NAMALWA (cell line): ENCODE results near the gene PLPP2.
A peak's percentile ranks its signal among the peaks of the same experiment; 100 is the strongest.
"Not testable (repeated sequence)": the region's sequence is repeated elsewhere in the genome, so short reads cannot be mapped to it uniquely, and the experiment has no call there.

Source experiments
- DNase-seq: peaks from one replicate; pipeline ENCODE4 v3.0.0-alpha.2; 2015; ENCODE audit warnings: low spot score

PLPP2 gene

DNA sequence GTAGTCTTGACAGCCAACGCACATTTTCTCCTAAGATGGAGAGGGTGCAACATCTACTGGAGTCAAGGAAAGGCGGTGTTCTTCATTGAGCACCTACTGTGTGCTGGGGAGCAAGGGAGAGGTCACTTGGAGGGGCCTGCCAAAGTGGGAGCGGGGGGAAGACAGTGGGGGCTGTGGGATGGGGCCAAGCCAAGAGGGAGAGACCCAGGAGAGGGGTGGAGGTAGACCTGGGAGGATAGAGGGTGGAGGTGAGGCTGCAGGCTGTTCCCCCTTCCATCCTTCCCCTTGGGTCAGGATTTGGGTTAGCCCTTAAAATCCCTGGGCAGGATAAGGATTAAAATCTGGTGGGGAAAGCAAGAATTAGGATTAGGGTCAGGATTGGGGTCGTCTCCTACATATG is 1.7 kb upstream of the PLPP2 start:
- DNase-seq, result no peak

DNA sequence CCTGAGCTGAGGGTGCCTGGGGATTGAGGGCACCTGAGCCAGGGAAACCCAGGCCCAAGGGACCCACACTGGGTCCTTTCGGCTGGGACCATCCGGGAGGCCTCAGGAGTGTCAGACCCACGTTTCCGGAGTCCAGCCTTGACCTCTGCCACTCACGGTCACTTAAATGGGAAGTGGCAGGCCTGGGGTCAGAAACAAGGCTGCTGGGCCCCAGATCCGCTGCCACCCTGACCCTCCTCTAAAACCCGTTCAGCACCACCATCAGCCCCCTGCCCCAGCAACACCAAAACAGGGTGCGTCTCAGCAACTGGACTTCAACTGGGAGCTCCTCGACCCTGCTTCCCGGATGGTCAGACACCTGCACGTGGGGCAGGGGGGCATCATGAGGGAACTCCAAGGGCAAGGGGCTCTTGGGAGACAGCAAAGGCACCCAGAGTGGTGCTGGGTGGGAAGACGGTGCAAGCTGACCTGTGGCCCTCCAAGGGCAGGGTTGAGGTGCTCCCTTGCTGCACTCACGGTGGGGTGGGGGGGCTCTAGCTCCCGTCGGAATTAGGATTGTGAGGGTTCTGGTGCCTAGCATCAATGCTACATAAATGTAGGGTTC is 1.2 kb upstream of the PLPP2 start:
- DNase-seq, result no peak

DNA sequence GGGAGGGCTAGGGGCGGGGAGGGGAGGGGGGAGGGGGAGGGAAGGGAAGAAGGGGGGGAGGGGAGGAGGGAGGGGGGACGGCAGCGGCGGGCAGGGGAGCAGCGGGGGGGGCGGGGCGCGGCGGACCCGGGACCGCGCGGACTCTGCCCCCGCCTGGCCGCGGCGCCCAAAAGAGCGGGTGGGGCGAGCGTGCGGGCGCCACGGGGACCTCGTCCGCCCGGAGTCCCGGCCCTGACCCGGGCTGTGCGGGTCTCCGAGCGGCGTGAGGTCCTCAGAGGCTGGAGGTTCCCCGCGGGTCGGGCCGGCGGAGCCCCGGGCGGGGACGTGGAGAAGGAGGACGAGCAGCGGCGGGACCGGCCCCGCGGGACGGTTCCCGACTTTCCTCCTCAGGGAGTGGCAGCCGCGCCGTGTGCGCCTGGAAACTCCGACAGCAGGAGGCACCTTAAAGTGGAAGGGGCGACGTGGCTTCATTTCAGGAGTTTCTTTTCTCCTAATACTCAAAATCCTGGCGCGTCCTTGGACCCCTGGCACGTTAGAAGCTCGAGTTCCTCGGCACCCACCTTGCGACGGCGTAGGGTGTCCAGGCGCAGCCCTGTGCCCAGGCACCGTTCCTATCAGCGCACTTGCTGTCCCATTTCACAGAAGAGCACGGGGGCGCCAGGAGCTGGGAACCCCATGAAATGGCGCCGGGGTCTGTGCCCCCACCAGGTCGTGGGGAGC is 518 bp upstream of the PLPP2 start:
- no peak for DNase-seq

- DNase-seq, result no peak
Observed at GRCh38 chr19:290372-291005, 714 bp downstream of the PLPP2 start.

DNA sequence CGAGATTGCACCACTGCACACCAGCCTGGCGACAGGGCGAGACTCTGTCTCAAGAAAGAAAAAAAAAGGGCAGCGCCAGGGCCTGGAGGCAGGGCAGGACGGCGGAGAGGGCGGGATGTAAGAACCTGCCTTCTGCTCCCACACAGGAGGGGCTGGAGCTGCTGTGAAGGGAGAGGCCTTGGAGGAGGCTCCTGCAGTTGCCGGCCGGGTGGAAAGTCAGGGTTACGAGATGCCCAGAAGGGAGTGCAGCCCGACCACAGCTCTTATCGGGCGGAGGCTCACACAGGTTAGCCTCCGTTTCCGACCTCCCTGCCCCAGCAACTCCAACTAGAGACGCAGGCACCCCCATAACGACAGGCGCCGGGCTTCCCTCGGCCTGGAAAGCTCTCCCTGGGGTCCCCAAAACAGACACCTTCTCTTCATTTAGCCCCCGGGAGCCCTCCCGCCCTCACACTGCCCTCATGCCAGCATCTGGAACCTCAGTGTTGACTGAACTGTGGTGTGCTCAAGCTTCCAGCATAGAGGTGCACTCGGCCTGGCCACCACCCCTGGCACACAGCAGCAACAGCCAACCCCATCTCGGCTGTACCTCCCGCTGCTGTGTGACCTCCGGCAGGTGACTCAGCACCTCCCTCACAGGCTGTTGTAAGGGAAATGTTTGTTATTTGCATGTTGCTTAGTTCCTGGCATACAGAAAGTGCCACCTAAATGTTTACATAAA is 1.4 kb downstream of the PLPP2 start:
- DNase-seq, result peak; percentile 32

DNA sequence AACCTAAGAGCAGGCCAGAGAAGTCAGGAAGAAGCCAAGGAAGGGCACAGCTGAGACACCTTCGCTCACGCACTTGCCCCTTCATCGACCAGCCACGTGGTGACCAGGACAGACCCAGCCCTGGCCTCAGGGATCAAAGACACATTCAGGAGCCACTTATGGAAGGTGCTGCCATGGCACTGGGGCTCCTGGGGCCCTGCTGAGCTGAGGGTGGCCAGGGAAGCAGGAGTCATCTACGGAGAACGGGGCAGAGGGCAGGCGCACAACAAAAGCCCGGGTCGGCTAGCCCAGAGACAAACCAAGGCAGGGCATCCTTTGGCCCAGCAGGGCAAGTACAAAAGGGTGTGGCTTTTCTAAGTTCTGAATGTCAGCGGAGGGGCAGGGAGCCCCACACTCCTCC is 2.3 kb downstream of the PLPP2 start:
- no peak for DNase-seq

DNA sequence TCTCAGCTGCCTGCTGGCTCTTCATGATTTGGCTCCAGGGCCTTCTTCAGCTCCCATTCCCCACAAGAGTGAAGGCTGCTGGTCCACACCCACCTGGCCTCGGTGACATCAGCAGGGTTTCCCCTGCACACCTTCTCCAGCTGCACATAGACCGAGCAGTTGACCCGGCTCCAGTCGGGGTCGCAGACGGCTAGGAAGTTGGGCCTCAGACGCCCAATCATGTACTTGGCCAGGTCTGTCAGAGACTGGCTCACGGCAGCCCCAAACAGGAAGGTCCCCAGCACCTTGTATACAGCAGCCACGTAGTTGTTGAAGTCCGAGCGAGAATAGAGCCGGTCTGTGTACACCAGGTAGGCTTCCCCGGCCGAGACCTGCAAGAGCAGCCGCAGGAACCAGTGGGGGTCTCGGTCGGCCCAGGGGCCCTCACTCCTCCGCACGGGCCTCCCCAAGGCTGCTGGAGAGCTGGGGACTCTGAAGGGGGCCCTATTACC is 3.8 kb downstream of the PLPP2 start:
- DNase-seq, result no peak

- DNase-seq, result no peak
Observed at GRCh38 chr19:283395-283794, 7.8 kb downstream of the PLPP2 start.

- no peak for DNase-seq
Observed at GRCh38 chr19:282501-282900, 8.7 kb downstream of the PLPP2 start.

GRCh38 chr19:281992-282391 is 9.2 kb downstream of the PLPP2 start:
- DNase-seq, result no peak

DNA sequence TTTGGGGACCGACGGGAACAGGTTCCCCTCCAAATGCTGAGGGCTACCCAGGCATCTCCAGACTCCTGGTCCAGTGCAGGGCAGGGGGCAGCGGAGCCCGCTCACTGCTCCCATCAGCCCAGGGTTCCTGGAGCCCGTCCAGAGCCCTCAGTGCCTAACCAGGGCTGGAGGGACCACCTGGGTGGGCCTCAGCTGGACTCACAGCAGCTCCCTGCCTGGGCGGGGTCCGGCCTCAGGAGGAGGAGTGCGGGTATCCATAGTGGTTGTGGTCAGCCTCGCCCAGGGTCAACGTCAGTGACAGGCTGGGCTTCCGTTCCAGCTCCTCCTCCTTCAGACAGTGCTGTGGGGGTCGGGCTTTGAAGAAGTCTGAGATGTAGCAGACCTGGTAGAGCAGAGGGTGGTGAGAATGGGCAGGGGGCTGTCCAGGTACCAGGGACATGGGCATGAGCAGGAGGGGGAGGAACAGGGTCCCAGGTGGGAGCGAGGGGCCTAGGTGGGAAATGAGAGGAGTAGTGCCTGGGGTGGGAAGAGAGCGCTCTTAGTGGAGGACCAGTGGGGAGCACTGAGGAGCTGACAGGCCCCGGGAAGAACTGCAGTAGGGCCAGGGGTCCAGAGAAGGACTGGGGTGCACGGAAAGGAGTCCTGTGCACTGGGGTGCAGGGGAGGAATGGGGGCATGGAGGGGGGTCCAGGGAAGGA is 9.9 kb downstream of the PLPP2 start:
- no peak for DNase-seq

- DNase-seq, result no peak
Observed at GRCh38 chr19:280541-281009, 10.6 kb downstream of the PLPP2 start.

- DNase-seq, result no peak
Observed at GRCh38 chr19:279656-280055, 11.5 kb downstream of the PLPP2 start.

DNA sequence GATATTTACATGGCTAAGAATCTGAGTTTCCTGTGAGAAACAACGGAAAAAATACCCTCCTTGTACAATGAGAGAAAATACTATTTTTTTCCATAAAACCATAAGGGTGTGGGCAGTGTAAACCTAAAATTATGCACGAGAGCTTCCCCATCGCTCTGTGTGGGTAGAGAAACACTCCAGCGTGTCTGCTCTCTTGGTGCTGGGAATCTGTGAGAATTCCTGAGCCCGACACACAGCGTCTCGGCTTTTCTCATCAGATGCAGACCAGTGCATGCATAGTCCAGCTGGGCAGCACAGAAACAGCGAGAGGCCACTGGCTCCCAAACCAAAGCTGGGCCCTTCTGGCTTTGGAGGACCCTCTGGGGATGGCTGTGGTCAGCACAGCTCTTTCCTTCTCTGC is 12.0 kb downstream of the PLPP2 start:
- DNase-seq, result no peak

- DNase-seq, result no peak
Observed at GRCh38 chr19:277581-278165, 13.5 kb downstream of the PLPP2 start.

DNA sequence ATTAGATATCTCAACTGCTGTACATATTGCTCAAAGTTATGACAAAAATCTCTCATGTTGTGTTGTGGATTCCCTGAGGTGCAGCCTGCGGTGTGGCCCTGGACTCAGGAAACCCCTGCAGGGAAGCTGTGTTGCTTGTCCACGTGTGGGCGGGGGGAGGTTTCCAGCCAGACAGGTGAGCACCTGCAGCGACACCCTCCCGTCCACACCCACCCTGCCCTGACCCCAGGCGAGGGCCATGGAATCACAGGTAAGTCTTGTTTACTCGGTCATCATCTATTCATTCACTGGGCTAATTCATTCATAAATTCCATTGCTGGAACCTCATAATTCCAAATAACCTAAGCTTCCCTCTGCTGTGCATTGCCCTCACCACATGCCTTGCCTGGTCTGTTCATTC is 14.1 kb downstream of the PLPP2 start:
- no peak for DNase-seq

- DNase-seq, result no peak
Observed at GRCh38 chr19:275958-276646, 15.1 kb downstream of the PLPP2 start.

DNA sequence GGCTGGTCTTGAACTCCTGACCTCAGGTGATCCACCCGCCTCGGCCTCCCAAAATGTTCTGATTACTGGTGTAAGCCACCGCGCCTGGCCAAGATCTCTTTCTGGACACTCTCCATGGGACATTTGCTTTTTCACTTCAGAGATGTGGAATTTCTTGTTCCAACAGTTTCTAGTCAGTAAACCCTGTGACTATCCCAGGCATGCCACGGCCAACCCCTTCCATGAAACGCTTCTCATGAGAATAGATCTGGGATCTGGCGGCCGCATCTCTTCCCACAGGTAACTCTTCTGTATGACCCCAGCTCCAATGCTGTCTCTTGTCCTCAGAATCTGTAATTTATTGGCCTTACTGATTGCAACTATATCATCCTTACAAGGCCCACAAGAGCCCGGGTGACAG is 16.2 kb downstream of the PLPP2 start:
- DNase-seq, result no peak

GRCh38 chr19:273393-273792 is 17.8 kb downstream of the PLPP2 start:
- DNase-seq, result no peak

- DNase-seq, result no peak
Observed at GRCh38 chr19:271856-272255, 19.3 kb downstream of the PLPP2 start.

DNA sequence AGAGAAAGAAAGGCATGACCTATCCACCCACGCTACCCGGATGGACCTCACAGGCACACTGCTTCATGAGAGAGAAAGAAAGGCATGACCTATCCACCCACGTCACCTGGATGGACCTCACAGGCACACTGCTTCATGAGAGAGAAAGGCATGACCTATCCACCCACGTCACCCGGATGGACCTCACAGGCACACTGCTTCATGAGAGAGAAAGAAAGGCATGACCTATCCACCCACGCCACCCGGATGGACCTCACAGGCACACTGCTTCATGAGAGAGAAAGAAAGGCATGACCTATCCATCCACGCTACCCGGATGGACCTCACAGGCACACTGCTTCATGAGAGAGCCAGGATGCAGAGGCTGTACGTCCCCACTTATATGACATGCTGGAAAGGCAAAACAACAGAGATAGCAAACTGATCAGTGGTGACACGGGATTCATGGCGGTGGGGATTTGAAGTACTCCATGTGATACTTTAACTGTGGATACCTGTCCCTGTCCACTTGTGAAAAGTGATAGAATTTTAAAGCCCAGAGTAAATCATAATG is 20.4 kb downstream of the PLPP2 start:
- DNase-seq, result not testable (repeated sequence)
